ENCODE measurements around the gene CDK5.

DNA sequence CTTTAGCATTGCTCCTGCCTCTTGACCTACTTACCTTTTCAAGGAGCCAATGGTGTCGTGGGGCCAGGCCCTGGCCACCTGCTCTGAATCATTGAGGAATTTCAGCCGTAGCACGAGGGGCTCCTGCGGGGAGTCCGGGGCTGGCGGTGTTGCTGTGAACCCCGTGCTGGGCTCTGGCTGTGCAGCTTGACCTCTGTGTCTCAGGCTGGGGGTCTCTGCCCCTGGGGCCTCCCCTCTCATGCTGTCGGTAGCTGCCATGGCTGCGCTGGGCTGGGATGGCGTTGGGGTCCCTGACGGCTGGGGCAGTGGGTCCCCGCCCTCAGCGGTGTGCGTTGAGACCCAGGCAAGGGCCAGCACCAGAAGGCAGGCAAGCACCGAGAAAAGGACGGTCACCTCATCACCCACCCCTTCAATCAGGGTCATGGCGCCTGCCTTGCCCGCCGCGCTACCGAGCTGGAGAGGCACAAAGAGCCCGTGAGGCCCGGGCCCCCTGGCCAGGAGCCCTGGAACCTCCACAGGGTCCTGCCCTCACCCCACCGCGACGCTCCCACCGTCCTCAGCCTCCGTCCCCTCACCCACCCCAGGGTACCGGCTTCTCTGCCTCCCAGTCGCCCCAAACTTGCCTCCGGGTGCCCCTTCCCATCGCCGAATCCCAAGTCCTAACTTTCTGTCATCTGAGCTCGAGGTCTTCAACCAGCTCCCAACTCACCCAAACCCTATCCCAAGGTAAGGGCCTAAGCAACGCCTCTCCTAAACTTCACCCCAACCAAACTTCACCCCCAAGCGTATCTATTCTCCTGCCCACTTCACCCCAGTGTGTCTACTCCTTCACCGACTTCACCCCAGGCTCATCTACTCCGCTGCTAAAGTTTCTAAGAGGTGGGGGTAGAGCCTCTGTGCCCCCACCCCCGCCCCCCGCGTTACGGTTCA is 24.7 kb upstream of the CDK5 start:
- TF ChIP-seq POLR2A (IDR thresholded peaks at IDR 0.05), result no peak
- TF ChIP-seq, protein P1, sequence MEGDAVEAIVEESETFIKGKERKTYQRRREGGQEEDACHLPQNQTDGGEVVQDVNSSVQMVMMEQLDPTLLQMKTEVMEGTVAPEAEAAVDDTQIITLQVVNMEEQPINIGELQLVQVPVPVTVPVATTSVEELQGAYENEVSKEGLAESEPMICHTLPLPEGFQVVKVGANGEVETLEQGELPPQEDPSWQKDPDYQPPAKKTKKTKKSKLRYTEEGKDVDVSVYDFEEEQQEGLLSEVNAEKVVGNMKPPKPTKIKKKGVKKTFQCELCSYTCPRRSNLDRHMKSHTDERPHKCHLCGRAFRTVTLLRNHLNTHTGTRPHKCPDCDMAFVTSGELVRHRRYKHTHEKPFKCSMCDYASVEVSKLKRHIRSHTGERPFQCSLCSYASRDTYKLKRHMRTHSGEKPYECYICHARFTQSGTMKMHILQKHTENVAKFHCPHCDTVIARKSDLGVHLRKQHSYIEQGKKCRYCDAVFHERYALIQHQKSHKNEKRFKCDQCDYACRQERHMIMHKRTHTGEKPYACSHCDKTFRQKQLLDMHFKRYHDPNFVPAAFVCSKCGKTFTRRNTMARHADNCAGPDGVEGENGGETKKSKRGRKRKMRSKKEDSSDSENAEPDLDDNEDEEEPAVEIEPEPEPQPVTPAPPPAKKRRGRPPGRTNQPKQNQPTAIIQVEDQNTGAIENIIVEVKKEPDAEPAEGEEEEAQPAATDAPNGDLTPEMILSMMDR (IDR thresholded peaks at IDR 0.05), result no peak

All from body of pancreas (tissue), 4 donors.